ENCODE data around the gene RELT. TPM values are rescaled to one million over a fixed set of nuclear protein-coding genes. Genes with fewer than 3 reads are reported as not detected.
A peak's percentile ranks its signal among the peaks of the same experiment; 100 is the strongest.

The RELT gene
- total RNA-seq, 2 donors from 2014 or later = 6.5 to 14.2 TPM

- DNase-seq (ENCODE audit: low spot score) (no peak), ATAC-seq (ENCODE audit: insufficient number of reproducible peaks, low FRiP score, low read depth) (no peak)
- Histone ChIP-seq H3K4me3 (no peak overlapping the region), H3K4me1 (ENCODE audit: control insufficient read depth in 1 of 2, low read depth in 2 of 2) (peaks cover 3 to 8% of the 10 kb centered on the region in 2 donors), H3K27me3 (replicated peaks; ENCODE audit: insufficient read depth) (no peaks in the 10 kb centered on the region), H3K9me3 (no peaks in the 10 kb centered on the region), H3K36me3 (no peaks in the 10 kb centered on the region), H3K27ac (no peak overlapping the region)
- no peak for TF ChIP-seq CTCF (IDR thresholded peaks at IDR 0.05)
Measured at GRCh38 chr11:73392108-73393010, 16.2 kb downstream of the RELT start.

- H3K4me1 ChIP-seq (ENCODE audit: control insufficient read depth in 1 of 2, low read depth in 2 of 2) = peaks cover 3 to 8% of the 10 kb centered on the region in 2 donors
- H3K27me3 ChIP-seq (replicated peaks; ENCODE audit: insufficient read depth) = no peaks in the 10 kb centered on the region
- H3K27ac ChIP-seq = no peak overlapping the region
- no peak for TF ChIP-seq CTCF (IDR thresholded peaks at IDR 0.05)
- ATAC-seq (ENCODE audit: insufficient number of reproducible peaks, low FRiP score, low read depth) (no peak), DNase-seq (ENCODE audit: low spot score) (no peak)
- no peak overlapping the region for H3K4me3 ChIP-seq
- no peaks in the 10 kb centered on the region for H3K9me3 ChIP-seq
- H3K36me3 ChIP-seq = no peaks in the 10 kb centered on the region
Measured at GRCh38 chr11:73393011-73393380, 16.8 kb downstream of the RELT start.

GRCh38 chr11:73393479-73394415 lies 17.5 kb downstream of the RELT start:
- no peak for ATAC-seq (ENCODE audit: insufficient number of reproducible peaks, low FRiP score, low read depth)
- H3K27ac ChIP-seq = no peak overlapping the region
- no peaks in the 10 kb centered on the region for H3K36me3 ChIP-seq
- peak; percentile 73 for TF ChIP-seq CTCF (IDR thresholded peaks at IDR 0.05)
- no peak for DNase-seq (ENCODE audit: low spot score)
- H3K9me3 ChIP-seq = no peaks in the 10 kb centered on the region
- peaks cover 3 to 9% of the 10 kb centered on the region in 2 donors for H3K4me1 ChIP-seq (ENCODE audit: control insufficient read depth in 1 of 2, low read depth in 2 of 2)
- no peaks in the 10 kb centered on the region for H3K27me3 ChIP-seq (replicated peaks; ENCODE audit: insufficient read depth)
- no peak overlapping the region for H3K4me3 ChIP-seq

- H3K4me1 ChIP-seq (ENCODE audit: control insufficient read depth in 1 of 2, low read depth in 2 of 2) = peaks cover 3 to 15% of the 10 kb centered on the region in 2 donors
- TF ChIP-seq CTCF (IDR thresholded peaks at IDR 0.05) = no peak
- DNase-seq (ENCODE audit: low spot score) (no peak), ATAC-seq (ENCODE audit: insufficient number of reproducible peaks, low FRiP score, low read depth) (no peak)
- H3K27ac ChIP-seq = no peak overlapping the region
- H3K36me3 ChIP-seq = no peaks in the 10 kb centered on the region
- no peaks in the 10 kb centered on the region for H3K27me3 ChIP-seq (replicated peaks; ENCODE audit: insufficient read depth)
- H3K9me3 ChIP-seq = no peaks in the 10 kb centered on the region
- no peak overlapping the region for H3K4me3 ChIP-seq
Measured at GRCh38 chr11:73394416-73395296, 18.5 kb downstream of the RELT start.

Measured in thoracic aorta (tissue), 2 donors.